Hepatic stellate cell (primary cell): Measurements from ENCODE around the gene SLC16A14.

Source experiments
- DNase-seq: peaks from one replicate; pipeline ENCODE4 v3.0.0; 2011; ENCODE audit warnings: low spot score

SLC16A14 gene

DNA sequence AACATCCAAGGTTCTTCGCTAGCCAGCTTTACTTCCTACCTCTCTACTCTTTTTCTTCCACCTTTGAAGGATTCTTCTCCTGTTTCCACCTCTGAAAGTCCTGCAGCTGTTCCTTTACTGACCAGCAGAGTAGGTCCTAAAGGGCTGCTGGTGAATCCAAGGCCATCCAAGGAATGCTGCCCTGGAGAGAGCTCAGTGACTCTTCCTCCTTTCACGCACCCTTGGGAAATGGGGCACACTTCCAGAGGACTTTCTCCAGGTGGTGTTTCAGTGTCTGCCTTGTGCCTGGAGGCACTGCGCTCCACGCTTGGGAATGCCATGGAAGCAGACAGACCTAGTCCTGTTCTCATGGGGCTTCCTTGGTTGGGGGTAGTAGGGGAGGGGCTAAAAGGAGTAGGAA, 45.4 kb downstream of the SLC16A14 start:
- no peak for DNase-seq

DNA sequence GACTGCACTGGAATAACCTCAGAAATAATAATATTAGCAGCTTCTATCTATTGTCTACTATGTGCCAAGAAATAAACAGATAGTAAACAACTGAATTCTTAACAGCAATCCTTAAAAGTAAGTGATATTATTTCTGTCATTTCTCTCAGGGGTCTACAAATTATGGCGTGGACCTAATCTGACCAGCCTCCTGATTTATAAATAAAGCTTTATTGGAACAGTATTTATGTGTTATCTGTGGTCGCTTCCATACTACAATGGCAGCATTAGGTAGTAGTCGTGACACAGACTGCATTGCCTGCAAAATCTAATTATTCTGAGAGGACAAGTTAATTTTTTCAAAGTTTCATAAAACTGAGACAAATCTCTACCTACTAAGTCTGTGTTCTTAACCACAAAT, 49.0 kb downstream of the SLC16A14 start:
- DNase-seq = no peak

GRCh38 chr2:230018153-230018552, 50.6 kb downstream of the SLC16A14 start:
- DNase-seq = no peak

DNA sequence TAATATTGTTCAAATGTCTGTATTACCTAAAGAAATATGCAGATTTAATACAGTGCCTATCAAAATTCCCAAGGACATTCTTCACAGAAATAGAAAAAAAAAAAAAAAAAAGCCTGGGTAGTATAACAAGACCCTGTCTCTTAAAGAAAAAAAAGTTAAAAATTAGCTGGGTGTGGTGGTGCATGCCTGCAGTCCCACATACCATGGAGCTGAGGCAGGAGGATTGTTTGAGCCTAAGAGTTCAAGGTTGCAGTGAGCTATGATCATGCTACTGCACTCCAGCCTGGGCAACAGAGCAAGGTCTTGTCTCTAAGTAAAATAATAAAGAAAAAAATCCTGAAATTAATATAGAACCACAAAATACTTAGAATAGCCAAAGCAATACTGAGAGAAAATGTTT, 51.9 kb downstream of the SLC16A14 start:
- DNase-seq = no peak

DNA sequence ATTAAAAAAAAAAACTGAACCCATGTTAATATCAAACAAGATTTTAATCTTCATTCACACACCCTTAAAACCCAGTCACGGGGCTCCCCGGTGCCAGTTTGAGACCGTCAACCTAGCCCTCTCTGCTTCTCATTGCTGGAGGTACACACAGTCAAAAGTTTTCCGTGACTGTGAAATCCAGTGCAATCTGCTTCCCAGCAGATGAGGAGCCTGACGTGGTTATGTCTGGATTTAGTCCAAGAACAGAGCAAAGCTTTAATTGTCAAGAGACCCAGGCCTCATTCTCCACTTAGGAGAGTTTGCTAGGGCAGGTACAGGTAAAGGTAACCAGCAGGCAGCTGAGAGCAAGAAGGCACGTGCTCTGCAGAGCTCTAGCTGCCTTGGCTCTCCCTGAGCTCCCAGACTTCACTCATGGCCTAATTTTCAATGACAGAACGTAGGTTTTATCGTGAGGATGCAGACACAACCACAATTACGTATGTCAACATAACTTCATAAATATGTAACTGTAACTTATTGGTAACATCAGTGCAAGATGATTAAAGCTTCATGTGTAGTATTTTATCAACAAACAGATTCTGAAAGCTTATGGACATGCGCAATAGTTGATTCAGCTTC, 56.3 kb downstream of the SLC16A14 start:
- no peak for DNase-seq

- DNase-seq = peak; percentile 27
Measured at GRCh38 chr2:230011617-230012016, 57.1 kb downstream of the SLC16A14 start.

DNA sequence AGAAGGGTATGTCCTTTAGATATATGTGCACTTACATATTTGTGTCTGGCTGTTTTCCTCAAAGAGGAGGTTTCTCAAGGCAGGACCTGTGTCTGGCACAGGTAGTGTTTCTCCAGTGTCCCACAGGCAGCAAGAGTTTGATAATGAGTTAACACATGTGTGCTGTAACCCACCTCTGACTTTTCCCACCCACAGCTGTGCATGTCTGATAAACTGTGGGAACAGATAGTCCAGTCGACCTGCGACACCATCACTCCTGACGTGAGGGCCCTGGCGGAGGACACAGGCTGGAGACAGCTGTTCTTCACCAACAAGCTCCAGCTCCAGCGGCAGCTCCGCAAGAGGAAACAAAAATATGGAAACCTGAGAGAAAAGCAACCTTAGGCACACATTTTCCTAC, 58.2 kb downstream of the SLC16A14 start:
- no peak for DNase-seq

- DNase-seq = no peak
Measured at GRCh38 chr2:230008708-230009066, 60.0 kb downstream of the SLC16A14 start.

DNA sequence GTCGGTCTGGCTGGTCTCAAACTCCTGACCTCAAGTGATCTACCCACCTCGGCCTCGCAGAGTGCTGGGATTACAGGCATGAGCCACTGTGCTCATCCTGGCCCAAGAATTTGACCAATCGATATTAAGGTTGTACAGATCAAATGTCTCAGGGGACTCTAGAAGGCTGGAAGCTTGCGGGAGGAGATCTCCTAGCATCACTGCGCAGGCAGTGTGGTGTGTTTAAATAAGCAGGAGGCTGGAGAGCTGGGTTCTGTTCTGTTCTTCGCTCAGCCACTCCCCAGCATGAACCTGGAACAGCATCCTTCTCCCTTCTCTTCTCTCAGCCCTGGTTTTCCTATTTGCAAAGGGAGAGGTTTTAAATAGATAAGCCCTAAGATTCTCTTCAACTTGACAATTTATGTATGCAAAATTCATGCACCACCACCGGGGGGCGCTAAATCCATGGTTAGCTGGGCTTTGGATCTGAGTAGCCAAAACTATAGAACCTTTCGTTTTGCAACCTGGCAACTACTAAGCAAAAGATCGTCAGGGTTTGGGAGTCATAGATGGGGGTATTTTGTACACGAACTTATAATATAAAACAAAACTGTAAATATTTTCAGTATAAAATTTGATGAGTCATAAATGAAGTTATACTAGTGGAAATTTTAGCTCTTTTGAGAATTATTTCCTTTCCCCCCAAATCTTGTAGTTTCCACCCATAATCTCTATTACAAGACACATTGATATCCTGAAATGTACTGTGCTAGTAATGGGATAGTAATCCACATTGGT, 60.6 kb downstream of the SLC16A14 start:
- DNase-seq = peak; percentile 43

- DNase-seq = no peak
Measured at GRCh38 chr2:230000118-230000841, 68.4 kb downstream of the SLC16A14 start.

DNA sequence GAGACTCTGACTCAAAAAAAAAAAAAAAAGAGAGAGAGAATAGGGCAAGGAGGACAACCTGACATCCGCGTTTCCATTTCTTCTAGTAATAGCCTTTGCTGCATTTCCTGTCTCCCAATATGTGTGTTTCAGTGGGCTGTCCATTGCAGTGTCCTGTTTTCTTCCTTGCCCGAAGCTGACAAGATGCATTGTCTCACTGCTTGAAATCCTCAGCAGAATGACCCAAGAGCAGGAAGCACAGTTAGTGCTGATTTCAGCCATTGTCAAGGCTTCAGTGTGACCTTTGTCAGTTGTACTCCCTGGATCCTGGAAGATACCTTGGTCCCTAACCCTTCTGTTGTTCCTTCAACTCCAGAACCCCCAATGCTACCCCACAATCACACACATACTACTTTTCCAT, 71.2 kb downstream of the SLC16A14 start:
- no peak for DNase-seq

DNA sequence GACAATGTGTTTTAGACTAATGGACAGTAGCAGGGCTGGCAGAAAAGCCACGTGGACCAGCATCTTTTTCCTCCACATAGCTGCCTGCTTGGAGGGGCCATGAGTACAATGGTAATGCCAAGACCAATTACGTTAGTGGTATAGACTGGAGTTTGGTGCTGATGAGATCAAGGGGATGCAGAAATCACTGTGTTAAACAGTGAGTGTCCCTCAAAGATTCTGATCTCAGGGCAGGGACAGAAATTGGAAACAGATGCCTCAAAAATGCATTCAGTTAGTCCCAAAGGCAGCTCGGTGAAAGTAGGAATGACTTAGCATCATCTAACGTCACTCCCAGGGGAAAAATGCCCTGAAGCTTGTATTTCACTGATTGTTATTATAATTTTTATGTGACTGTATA, 72.4 kb downstream of the SLC16A14 start:
- DNase-seq = no peak

GRCh38 chr2:229993236-229993635, 75.5 kb downstream of the SLC16A14 start:
- no peak for DNase-seq
